Mesendoderm (in vitro differentiated cells): ENCODE results near the gene DLX6.
"Not testable (repeated sequence)": the region's sequence is repeated elsewhere in the genome, so short reads cannot be mapped to it uniquely, and the experiment has no call there.

Experiments
- DNase-seq: peaks from one replicate; pipeline ENCODE4 v3.0.0; 2013
- H2AK5ac ChIP-seq: 2 replicates; pipeline ENCODE4 v1.6.1; 2013; ENCODE audit warnings: low read length, inconsistent platforms
- H2BK120ac ChIP-seq: 2 replicates; pipeline ENCODE4 v1.6.1; 2013; ENCODE audit warnings: low read depth, mild to moderate bottlenecking, low read length, moderate library complexity, mixed read lengths
- H2BK15ac ChIP-seq: replicated peaks from 2 replicates; pipeline ENCODE4 v1.6.1; 2013; ENCODE audit warnings: low read depth, mild to moderate bottlenecking, moderate library complexity
- H2BK5ac ChIP-seq: 2 replicates; pipeline ENCODE4 v1.6.1; 2013; ENCODE audit warnings: low read length, inconsistent platforms
- H3K18ac ChIP-seq: 2 replicates; pipeline ENCODE4 v1.6.1; 2013; ENCODE audit warnings: mild to moderate bottlenecking, low read length, mixed read lengths
- H3K23ac ChIP-seq: one replicate; pipeline ENCODE4 v1.6.1; 2013; ENCODE audit warnings: low read length
- H3K27ac ChIP-seq: 2 replicates; pipeline ENCODE4 v1.5.1; 2013; ENCODE audit warnings: low read depth, mild to moderate bottlenecking, inconsistent platforms, low read length, moderate library complexity
- H3K27me3 ChIP-seq: 2 replicates; pipeline ENCODE4 v1.6.1; 2013; ENCODE audit warnings: low read length, control low read depth, mild to moderate bottlenecking, inconsistent platforms; ENCODE audit not compliant: insufficient read depth, poor library complexity
- H3K36me3 ChIP-seq: 2 replicates; pipeline ENCODE4 v1.6.1; 2013; ENCODE audit warnings: low read length, inconsistent platforms; ENCODE audit not compliant: control insufficient read depth, insufficient read depth
- H3K4ac ChIP-seq: one replicate; pipeline ENCODE4 v1.6.1; 2013; ENCODE audit warnings: low read depth, mild to moderate bottlenecking, low read length, moderate library complexity
- H3K4me1 ChIP-seq: 2 replicates; pipeline ENCODE4 v1.6.1; 2013; ENCODE audit warnings: low read depth, low read length, inconsistent platforms; ENCODE audit not compliant: control insufficient read depth
- H3K4me2 ChIP-seq: 2 replicates; pipeline ENCODE4 v1.6.1; 2013; ENCODE audit warnings: low read length
- H3K4me3 ChIP-seq: 2 replicates; pipeline ENCODE4 v1.5.1; 2013; ENCODE audit warnings: mild to moderate bottlenecking, low read length
- H3K56ac ChIP-seq: one replicate; pipeline ENCODE4 v1.6.1; 2013; ENCODE audit warnings: low read length
- H3K79me1 ChIP-seq: 2 replicates; pipeline ENCODE4 v1.6.1; 2013; ENCODE audit warnings: low read length, inconsistent platforms
- H3K79me2 ChIP-seq: 2 replicates; pipeline ENCODE4 v1.6.1; 2013; ENCODE audit warnings: mild to moderate bottlenecking, low read length; ENCODE audit not compliant: control insufficient read depth, insufficient read depth
- H3K9ac ChIP-seq: 2 replicates; pipeline ENCODE4 v1.6.1; 2013; ENCODE audit warnings: low read length, inconsistent platforms
- H4K5ac ChIP-seq: one replicate; pipeline ENCODE4 v1.6.1; 2013; ENCODE audit warnings: low read length
- H4K8ac ChIP-seq: one replicate; pipeline ENCODE4 v1.6.1; 2013; ENCODE audit warnings: low read depth, mild to moderate bottlenecking, control low read depth, low read length, moderate library complexity
- WGBS: extraction: QIAGEN DNeasy Blood & Tissue Kit; methylation state at CpG from one replicate; pipeline ENCODE4 v1.1.7; 2013; ENCODE audit warnings: low lambda C conversion rate, missing lambda C conversion rate; ENCODE audit not compliant: insufficient coverage; ENCODE audit errors: extremely low coverage; 5-methylcytosine and 5-hydroxymethylcytosine counted together

Gene DLX6

DNA sequence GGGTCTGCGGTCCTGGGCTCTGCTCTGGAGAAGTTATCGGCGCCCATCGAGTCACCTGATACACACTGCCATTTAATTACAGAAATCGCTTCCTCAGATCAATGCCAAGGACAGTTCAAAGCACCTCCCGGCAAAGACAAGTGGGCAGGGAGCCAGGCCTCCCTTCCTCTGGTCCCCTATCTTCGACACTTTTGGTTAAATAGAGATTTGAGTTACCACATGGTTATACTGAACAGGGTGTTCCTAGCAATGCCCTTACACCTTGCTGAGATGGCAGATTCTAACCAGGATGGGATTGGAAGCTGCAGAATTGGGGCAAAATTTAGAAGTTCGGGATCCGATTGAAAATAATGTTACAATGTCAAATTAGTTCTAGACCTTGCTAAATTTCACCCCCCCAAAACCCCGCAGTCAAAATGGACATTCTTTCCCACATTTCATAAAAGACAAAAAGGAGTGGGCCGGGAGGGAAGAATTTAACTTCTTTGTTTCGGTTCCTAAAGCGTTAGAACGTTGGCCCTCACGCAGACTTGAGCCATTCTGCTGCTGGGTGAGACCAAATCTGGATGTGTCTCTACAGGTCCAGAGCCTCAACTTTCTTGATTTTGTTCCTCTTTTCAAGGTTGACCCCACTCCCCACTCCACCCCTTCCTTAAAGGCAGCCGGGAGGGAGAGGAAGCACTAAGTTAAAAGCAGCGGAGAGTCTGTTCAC, 21.5 kb downstream of the DLX6 start:
- Histone ChIP-seq H4K5ac (no peak overlapping the region), H3K9ac (no peak overlapping the region), H2BK5ac (no peak overlapping the region), H3K4me3 (no peak overlapping the region), H3K36me3 (no peaks in the 10 kb centered on the region), H3K4ac (no peak overlapping the region), H3K27ac (no peak overlapping the region), H3K27me3 (peaks cover 33% of the 10 kb centered on the region), H3K23ac (no peak overlapping the region), H3K79me1 (no peaks in the 10 kb centered on the region), H2BK120ac (no peak overlapping the region), H4K8ac (no peak overlapping the region), H2BK15ac (no peak overlapping the region), H3K79me2 (no peaks in the 10 kb centered on the region), H3K4me1 (peaks cover 4% of the 10 kb centered on the region), H3K18ac (no peak overlapping the region), H3K4me2 (peak overlapping the region; percentile 78), H2AK5ac (no peak overlapping the region), H3K56ac (no peak overlapping the region)
- DNase-seq = no peak
- no CpG with 5 or more reads among the region's 17 CpGs for WGBS

DNA sequence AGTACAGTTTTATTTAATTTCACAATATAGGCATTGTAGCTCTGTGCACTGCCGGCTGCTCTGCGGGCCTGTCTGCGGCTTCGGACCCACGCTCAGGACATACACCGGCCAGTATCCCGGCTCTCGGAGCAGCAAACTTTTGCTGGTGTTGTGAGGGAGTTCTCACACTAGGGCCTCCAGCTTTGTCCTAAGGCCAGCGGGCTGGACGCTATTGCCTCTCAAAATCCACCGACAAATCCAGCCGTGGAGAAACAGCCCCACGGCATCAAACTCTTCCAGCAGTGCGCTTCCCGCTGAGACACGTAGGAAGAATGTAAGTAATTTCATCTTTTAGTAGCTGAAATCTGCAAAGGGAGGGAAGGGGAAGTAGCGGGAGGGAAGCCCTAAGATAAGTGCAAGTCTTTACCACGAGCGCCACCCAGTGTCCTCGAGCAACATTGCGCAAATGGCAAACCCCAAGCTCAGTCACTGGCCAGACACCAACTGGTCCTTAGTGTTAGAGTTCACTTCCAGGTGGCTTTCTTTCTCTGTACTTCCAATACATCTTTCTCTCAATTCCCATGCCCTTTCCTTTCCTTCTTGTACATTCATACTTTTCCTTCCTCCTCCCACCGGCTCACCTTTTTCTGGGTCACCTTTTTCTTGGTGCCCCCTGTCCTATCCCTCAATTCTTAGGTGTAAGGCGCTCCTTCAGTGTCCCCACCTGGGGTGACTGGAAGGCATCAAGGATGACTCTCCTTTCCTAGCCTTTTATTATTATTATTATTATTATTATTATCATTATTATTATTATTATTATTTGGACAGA, 22.3 kb downstream of the DLX6 start:
- no peaks in the 10 kb centered on the region for H3K79me1 ChIP-seq
- H3K36me3 ChIP-seq = no peaks in the 10 kb centered on the region
- H3K4me3 ChIP-seq = peak overlapping the region; percentile 21
- peak overlapping the region; percentile 28 for H3K9ac ChIP-seq
- H3K27ac ChIP-seq = no peak overlapping the region
- peaks cover 27% of the 10 kb centered on the region for H3K27me3 ChIP-seq
- DNase-seq = peak; percentile 87
- H3K23ac ChIP-seq = no peak overlapping the region
- no peak overlapping the region for H2AK5ac ChIP-seq
- H3K56ac ChIP-seq = peak overlapping the region; percentile 50
- no peak overlapping the region for H2BK15ac ChIP-seq
- H3K4ac ChIP-seq = no peak overlapping the region
- H3K4me1 ChIP-seq = peaks cover 2% of the 10 kb centered on the region
- no peak overlapping the region for H3K18ac ChIP-seq
- no peak overlapping the region for H4K5ac ChIP-seq
- H2BK120ac ChIP-seq = no peak overlapping the region
- H3K79me2 ChIP-seq = no peaks in the 10 kb centered on the region
- no peak overlapping the region for H2BK5ac ChIP-seq
- WGBS = no CpG with 5 or more reads among the region's 23 CpGs
- peak overlapping the region; percentile 78 for H3K4me2 ChIP-seq
- no peak overlapping the region for H4K8ac ChIP-seq

DNA sequence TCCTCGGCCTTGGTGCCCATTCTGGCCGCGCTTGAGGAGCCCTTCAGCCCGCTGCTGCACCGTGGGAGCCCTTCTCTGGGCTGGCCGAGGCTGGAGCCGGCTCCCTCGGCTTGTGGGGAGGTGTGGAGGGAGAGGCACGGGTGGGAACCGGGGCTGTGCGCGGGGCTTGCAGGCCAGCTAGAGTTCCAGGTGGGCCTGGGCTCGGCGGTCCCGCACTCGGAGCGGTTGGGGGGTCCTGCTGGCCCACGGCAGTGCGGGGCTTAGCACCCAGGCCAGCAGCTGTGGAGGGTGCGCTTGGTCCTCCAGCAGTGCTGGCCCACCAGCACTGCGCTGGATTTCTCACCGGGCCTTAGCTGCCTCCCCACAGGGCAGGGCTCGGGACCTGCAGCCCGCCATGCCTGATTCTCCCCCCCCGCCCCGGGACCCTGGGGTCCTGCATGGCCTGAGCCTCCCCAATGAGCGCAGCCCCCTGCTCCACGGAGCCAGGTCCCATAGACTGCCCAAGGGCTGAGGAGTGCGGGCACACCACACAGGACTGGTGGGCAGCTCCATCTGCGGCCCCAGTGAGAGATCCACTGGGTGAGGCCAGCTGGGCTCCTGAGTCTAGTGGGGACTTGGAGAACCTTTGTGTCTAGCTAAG, 29.0 kb downstream of the DLX6 start:
- not testable (repeated sequence) for H3K36me3 ChIP-seq, H3K4me3 ChIP-seq, H3K9ac ChIP-seq, H3K4me1 ChIP-seq, H3K27me3 ChIP-seq, H2AK5ac ChIP-seq, H3K4me2 ChIP-seq, H3K79me2 ChIP-seq, H3K56ac ChIP-seq, H3K27ac ChIP-seq, DNase-seq, H4K5ac ChIP-seq, H4K8ac ChIP-seq, H3K79me1 ChIP-seq, H3K23ac ChIP-seq, H2BK15ac ChIP-seq, H3K18ac ChIP-seq, H2BK5ac ChIP-seq, H3K4ac ChIP-seq, H2BK120ac ChIP-seq
- no CpG with 5 or more reads among the region's 30 CpGs for WGBS

DNA sequence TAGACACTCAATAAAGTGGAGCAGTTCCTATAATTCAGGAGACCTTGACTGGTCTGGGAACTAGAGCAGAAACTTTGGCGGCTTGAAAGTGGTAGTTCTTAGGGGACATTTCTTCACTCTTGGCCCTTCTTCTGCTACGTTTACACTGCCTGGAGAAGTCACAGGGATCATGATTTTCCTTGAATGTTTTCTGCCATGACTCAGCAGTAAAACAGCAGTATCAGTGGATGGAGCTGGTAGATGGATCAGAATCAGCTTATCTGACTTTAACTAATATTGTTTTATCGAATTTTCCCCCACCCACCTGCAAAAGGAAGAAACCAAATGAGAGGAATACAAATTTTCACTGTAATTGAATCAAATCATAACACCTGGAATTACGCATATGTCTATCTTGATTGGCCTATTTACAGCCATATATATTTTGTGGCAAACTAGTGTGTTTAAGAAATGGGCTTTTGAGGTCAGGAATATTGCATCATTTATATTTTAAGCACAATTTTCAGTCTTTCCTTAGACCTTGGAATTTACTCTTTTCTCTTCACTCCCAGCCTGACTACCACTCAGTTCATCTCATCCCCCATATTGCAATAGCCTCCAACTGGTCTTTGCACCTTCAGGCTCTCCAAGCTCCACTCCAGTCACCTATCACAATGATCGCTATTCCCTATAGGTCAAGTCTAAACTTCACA, 34.2 kb downstream of the DLX6 start:
- WGBS = no CpG with 5 or more reads among the region's 5 CpGs

DNA sequence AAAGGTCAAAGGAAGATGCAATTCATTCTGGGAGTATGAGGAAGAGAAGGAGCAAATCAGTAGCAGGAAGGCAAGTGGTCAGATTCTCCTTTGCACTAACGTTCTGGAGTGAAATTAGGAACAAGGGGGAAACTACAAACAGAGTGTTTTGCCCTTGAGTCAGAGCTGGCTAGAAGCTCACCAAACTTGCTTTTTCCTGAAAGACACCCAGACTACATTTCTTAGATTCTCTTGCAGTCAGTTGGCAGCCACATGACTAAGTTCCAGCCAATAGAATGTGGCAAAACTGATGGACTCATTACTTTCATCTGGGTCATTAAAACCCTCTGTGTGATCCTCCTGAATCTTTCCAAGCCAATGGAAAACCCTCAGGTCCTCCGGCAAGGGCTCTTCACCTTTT, 37.9 kb downstream of the DLX6 start:
- Histone ChIP-seq H3K27me3 (no peaks in the 10 kb centered on the region), H2AK5ac (no peak overlapping the region), H3K23ac (no peak overlapping the region), H3K4me1 (no peaks in the 10 kb centered on the region), H2BK15ac (no peak overlapping the region), H3K4me2 (no peak overlapping the region), H3K79me2 (no peaks in the 10 kb centered on the region), H3K36me3 (no peaks in the 10 kb centered on the region), H3K9ac (no peak overlapping the region), H2BK5ac (no peak overlapping the region), H3K56ac (no peak overlapping the region), H3K4ac (no peak overlapping the region), H4K5ac (no peak overlapping the region), H3K18ac (no peak overlapping the region), H3K79me1 (no peaks in the 10 kb centered on the region), H4K8ac (no peak overlapping the region), H2BK120ac (no peak overlapping the region), H3K4me3 (no peak overlapping the region), H3K27ac (no peak overlapping the region)
- DNase-seq = peak; percentile 25
- WGBS = no CpG with 5 or more reads among the region's 2 CpGs

More for the DNA sequence above, 34.2 kb downstream of the DLX6 start:
- no peak overlapping the region for H4K8ac ChIP-seq
- no peak overlapping the region for H4K5ac ChIP-seq
- no peak overlapping the region for H2BK120ac ChIP-seq
- no peak overlapping the region for H2BK15ac ChIP-seq
- H3K4me1 ChIP-seq = no peaks in the 10 kb centered on the region
- H3K36me3 ChIP-seq = no peaks in the 10 kb centered on the region
- no peak overlapping the region for H3K4me3 ChIP-seq
- no peaks in the 10 kb centered on the region for H3K79me2 ChIP-seq
- no peak overlapping the region for H3K56ac ChIP-seq
- H3K27me3 ChIP-seq = no peaks in the 10 kb centered on the region
- H3K9ac ChIP-seq = no peak overlapping the region
- H2BK5ac ChIP-seq = no peak overlapping the region
- H3K4me2 ChIP-seq = no peak overlapping the region
- H2AK5ac ChIP-seq = no peak overlapping the region
- no peak overlapping the region for H3K18ac ChIP-seq
- no peak for DNase-seq
- H3K27ac ChIP-seq = no peak overlapping the region
- no peak overlapping the region for H3K23ac ChIP-seq
- no peaks in the 10 kb centered on the region for H3K79me1 ChIP-seq
- no peak overlapping the region for H3K4ac ChIP-seq
